Stimulated activated CD4-positive, alpha-beta T cell treated with anti-CD3 and anti-CD28 coated beads, Interleukin-1b, Interleukin-23, amount 100 ng/mL, for 24 hours (primary cell): ENCODE measurements around the gene MYH6.
"Not testable (repeated sequence)": the region's sequence is repeated elsewhere in the genome, so short reads cannot be mapped to it uniquely, and the experiment has no call there.

ENCODE experiments used
- DNase-seq, 4 experiments: peaks; one replicate each; pipeline ENCODE4 v3.0.0-alpha.2; 2020; ENCODE audit warnings: low read depth in 4 of 4, low spot score in 1 of 4

Gene MYH6

DNA sequence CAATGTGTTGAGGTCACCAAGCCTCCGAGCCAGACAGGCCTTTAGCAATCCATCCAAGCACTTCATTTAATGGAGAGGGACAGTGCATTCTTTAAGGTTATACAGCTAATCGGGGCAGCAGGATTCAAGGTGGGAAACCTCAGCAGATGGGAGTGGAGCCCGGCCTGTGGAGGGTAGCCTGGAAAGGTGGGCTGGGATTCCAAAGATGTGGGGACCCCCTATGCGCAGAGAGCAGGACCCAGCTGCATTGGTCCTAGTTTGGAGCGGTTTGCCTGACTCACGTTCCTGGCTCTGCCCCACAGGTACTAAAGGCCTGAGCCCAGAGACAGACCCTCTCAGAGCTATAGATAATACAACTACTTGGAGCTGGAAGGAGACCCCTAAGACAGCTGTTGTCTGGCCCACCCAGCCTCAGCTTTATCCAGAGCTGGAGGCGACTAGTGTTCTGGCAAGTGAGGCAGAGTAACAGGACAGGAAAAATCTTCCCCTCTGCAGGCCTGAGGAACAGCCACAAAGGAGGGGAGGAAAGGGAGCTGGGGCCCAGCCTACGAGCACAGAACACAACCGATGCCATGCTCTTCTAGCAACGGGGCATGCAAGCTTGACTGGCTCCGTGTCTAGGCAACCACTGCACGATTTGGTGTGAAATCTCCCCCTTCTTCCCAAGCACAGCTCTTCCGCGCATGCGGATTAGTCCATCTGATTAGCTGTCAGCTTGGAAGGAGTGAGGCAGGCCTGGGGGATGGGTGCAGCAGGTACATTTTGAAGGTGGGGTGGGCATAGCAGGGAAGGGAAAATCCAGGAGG is 28.5 kb upstream of the MYH6 start:
- no peak for DNase-seq

- no peak for DNase-seq
These were observed 27.7 kb upstream of the MYH6 start, which contains the start of gene MYH7 for GRCh38 chr14:23435543-23436326. Gene MYH7 (minus strand): TSS chr14:23435660. CDS start chr14:23433732, 1,928 bp downstream.

GRCh38 chr14:23434488-23435222 is 26.6 kb upstream of the MYH6 start:
- no peak for DNase-seq

DNA sequence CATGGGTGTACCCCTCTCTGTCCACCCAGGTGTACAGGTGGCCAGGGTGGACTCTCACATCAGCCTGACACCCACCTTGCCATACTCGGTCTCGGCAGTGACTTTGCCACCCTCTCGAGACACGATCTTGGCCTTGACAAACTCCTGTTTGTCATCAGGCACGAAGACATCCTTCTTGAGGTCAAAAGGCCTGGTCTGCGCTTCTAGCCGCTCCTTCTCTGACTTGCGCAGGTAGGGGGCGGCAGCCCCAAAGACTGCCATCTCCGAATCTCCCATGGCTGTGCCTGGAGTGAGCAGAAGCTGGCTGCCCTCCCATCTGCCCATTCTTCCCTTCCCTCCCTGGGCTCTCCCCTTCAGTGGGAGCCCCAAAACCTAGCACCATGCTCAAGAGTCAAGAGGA is 25.4 kb upstream of the MYH6 start:
- DNase-seq: no peak

DNA sequence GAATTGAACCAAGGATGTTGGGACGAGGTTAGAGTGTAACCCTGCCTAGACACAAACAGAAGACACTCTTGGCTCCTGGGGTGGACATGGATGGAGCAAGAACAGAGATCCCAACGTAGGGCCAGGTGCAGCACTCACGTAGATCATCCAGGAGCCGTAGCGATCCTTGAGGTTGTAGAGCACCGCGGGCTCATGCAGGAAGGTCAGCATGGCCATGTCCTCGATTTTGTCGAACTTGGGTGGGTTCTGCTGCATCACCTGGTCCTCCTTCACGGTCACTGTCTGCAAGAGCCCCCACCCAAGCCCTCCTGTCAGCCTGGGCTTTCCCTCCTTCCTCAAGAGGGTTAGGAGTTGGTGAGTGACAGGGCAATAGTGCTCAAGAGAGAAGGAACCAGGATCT is 24.9 kb upstream of the MYH6 start:
- DNase-seq: no peak

- DNase-seq: no peak
These were observed 24.2 kb upstream of the MYH6 start for GRCh38 chr14:23432102-23432925.

DNA sequence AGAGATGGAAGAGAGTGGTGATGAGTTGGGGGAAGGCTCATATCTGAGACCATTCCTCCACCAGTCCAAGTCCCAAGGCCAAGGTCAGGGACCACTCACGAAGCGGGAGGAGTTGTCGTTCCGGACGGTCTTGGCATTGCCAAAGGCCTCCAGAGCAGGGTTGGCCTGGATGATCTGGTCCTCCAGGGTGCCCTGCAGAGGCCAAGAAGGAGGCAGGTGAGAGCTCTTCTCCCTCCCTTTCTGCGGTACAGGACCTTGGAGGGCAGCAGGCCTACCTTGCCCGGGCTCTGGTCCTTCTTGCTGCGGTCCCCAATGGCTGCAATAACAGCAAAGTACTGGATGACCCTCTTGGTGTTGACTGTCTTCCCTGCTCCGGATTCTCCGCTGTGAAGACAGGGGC is 23.4 kb upstream of the MYH6 start:
- DNase-seq: no peak

DNA sequence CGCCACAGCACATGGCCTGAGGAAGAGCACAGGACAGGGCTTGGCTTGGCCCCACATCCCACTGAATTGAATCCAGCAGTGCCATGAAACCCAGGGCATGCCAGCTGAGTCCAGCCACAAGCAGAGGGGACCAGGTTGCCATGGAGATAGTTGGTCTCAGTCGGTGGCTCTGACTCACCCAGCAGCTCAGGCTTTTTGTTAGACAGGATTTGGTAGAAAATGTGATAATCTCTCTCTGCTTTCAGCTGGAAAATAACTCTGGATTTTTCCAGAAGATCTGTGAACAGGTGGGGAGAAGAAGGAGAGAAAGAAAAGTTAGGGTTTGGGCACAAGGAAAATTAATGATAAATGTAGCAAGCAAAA is 22.6 kb upstream of the MYH6 start:
- DNase-seq: no peak

DNA sequence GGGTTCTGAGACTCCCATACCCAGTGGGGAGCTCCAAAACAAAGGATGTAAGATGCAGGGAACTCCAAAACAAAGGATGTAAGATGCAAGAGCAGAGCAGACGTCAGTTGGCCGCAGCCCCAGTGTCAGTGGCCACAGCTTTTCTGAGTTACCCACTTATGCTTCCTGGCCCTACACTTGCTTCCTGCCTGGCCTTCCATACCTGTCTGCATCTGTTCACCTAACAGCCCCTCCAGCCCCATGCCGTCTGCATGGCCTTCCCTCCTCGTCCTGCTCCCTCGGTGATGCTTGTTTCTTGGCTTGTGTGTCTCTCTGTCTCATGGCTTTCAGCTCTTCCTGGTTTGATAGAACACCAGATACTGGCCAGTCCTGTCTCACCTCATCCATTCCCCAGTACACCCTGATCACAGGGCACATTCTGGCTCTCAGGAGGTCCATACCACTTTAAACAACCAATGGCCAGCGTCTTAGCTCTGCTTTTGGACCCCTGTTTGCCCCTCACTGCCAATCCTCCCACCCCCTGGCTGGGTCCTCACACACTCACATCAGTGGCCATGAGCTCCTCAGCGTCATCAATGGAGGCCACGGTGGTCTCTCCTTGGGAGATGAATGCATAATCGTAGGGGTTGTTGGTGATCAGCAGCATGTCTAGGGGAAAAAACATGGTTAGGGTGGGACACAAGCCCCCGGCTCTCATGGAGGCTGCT is 22.1 kb upstream of the MYH6 start:
- no peak for DNase-seq

- DNase-seq: no peak
These were observed 20.8 kb upstream of the MYH6 start for GRCh38 chr14:23428686-23429495.

GRCh38 chr14:23425798-23426197 is 17.7 kb upstream of the MYH6 start:
- not testable (repeated sequence) for DNase-seq

DNA sequence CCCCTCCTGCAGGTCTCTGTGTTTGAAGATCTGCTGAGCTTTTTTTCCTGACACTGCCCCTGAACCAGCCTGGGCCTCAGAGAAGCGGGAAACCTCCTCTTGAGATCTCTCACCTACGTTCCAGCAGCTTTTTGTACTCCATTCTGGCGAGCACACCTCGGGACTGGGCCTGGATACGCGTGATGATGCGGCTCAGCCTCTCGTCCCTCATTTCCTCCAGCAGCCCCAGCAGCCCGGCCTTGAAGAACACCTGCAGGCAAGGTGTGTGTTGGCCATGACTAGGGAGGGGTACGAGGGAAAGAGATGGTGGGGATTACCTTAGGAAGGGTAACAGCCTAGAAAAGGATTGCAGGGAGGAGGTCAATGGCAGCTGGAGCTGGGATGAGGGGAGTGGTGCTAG is 17.1 kb upstream of the MYH6 start:
- no peak for DNase-seq

GRCh38 chr14:23423657-23424056 is 15.6 kb upstream of the MYH6 start:
- DNase-seq: no peak

DNA sequence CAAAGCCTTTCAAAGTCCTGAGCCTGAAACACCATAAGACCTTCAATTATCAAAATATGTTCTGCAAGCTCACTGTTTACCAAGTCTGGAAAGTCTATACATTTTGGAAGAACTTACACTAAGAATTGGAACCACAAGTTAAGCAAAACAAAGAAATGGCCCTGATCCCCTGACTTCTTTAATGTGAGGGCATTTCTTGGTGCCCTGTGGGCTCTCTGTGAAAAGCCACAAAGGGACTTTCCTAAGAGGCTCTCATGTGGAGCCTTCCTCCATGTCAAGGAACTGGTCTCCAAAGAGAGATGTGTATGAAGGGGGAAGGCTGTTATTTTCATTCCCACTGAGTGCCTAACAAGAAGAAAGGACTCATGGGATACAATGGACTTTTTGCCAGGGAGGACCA is 13.5 kb upstream of the MYH6 start:
- DNase-seq: no peak

- not testable (repeated sequence) for DNase-seq
These were observed 11.6 kb upstream of the MYH6 start for GRCh38 chr14:23419646-23420045.

- no peak for DNase-seq
These were observed 9.9 kb upstream of the MYH6 start for GRCh38 chr14:23418021-23418420.

DNA sequence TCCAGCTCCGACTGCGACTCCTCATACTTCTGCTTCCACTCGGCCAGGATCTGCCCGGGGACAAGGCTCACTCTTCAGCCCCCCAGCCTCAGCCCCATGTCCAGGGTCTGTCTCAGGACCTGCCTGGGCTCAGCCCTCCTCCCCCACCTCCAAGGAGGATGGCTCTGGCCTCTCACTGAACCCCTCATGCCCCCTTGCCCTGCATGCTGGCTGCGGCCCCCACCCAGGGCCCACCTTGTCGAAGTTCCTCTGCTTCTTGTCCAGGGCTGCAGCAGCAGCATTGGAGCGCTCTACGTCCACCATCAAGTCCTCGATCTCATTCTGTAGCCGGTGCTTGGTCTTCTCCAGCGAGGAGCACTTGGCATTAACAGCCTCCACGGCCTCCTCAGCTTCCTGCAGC is 9.2 kb upstream of the MYH6 start:
- DNase-seq: not testable (repeated sequence)

- no peak for DNase-seq
These were observed 8.7 kb upstream of the MYH6 start for GRCh38 chr14:23416801-23417200.
